OCI-LY7 (cell line): ENCODE results near the gene DPP8.

Experiments
- EZH2phosphoT487 ChIP-seq: fragments of 200-600 bp; sonication (generic); IDR thresholded peaks from 2 replicates; pipeline ENCODE4 v1.6.1; 2018; ENCODE audit warnings: low read depth, borderline replicate concordance, mild to moderate bottlenecking, mixed run types, antibody characterized with exemption, low read length, moderate library complexity, mixed read lengths
- TF ChIP-seq, protein P1 (sequence below): fragments of 200-600 bp; sonication (generic); conservative IDR thresholded peaks from 2 replicates; pipeline ENCODE4 v1.5.1; 2014; ENCODE audit warnings: mild to moderate bottlenecking, antibody characterized with exemption, low read length, moderate library complexity, mixed read lengths

GRCh38 chr15:65418596-65418995 is 98.9 kb downstream of the DPP8 start:
- TF ChIP-seq, protein P1, sequence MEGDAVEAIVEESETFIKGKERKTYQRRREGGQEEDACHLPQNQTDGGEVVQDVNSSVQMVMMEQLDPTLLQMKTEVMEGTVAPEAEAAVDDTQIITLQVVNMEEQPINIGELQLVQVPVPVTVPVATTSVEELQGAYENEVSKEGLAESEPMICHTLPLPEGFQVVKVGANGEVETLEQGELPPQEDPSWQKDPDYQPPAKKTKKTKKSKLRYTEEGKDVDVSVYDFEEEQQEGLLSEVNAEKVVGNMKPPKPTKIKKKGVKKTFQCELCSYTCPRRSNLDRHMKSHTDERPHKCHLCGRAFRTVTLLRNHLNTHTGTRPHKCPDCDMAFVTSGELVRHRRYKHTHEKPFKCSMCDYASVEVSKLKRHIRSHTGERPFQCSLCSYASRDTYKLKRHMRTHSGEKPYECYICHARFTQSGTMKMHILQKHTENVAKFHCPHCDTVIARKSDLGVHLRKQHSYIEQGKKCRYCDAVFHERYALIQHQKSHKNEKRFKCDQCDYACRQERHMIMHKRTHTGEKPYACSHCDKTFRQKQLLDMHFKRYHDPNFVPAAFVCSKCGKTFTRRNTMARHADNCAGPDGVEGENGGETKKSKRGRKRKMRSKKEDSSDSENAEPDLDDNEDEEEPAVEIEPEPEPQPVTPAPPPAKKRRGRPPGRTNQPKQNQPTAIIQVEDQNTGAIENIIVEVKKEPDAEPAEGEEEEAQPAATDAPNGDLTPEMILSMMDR = no peak
- no peak for TF ChIP-seq EZH2phosphoT487
